OCI-LY1 (cell line): Measurements from ENCODE around the gene PGM2L1.

Source experiments
- CTCF ChIP-seq: fragments of 200-600 bp; sonication (generic), shearing (Covaris generic); IDR thresholded peaks from 2 replicates; pipeline ENCODE4 v1.5.1; 2017; ENCODE audit warnings: mild to moderate bottlenecking, antibody characterized with exemption, low read length, moderate library complexity, mixed read lengths
- EZH2 ChIP-seq: fragments of 200-600 bp; sonication (generic), shearing (Covaris generic); IDR thresholded peaks from 2 replicates; pipeline ENCODE4 v1.8.0; 2017; ENCODE audit warnings: borderline replicate concordance, mixed run types, mild to moderate bottlenecking, antibody characterized with exemption, low read length, moderate library complexity, mixed read lengths

- no peak for TF ChIP-seq CTCF
- no peak for TF ChIP-seq EZH2
Observed at GRCh38 chr11:74288911-74289310, 109.3 kb downstream of the PGM2L1 start.
